Renal cortex interstitium (tissue), 11 donors: ENCODE measurements around the gene NEU4. TPM values are rescaled to one million over a fixed set of nuclear protein-coding genes. Genes with fewer than 3 reads are reported as not detected.
"Not testable (repeated sequence)": the region's sequence is repeated elsewhere in the genome, so short reads cannot be mapped to it uniquely, and the experiment has no call there.

ENCODE experiments used
- DNase-seq, 11 donors: peaks; one replicate each; pipeline ENCODE4 v3.0.0-alpha.2; 2013; ENCODE audit warnings: low read depth in 9 of 11, low spot score in 4 of 11; ENCODE audit errors: extremely low read depth in 1 of 11
- polyA plus RNA-seq, 3 donors: library from polyadenylated mRNA; unstranded; fragments of 120-200 nt; gene quantifications; one replicate each; pipeline ENCODE4 v1.2.1, GENCODE V29; 2013; ENCODE audit not compliant: insufficient read length in 3 of 3

NEU4 gene
- polyA plus RNA-seq, 3 donors: 0.56 to 2.2 (median 1.9) TPM

- no peak for DNase-seq
Measured at GRCh38 chr2:241796610-241797138, 12.3 kb upstream of the NEU4 start.

DNA sequence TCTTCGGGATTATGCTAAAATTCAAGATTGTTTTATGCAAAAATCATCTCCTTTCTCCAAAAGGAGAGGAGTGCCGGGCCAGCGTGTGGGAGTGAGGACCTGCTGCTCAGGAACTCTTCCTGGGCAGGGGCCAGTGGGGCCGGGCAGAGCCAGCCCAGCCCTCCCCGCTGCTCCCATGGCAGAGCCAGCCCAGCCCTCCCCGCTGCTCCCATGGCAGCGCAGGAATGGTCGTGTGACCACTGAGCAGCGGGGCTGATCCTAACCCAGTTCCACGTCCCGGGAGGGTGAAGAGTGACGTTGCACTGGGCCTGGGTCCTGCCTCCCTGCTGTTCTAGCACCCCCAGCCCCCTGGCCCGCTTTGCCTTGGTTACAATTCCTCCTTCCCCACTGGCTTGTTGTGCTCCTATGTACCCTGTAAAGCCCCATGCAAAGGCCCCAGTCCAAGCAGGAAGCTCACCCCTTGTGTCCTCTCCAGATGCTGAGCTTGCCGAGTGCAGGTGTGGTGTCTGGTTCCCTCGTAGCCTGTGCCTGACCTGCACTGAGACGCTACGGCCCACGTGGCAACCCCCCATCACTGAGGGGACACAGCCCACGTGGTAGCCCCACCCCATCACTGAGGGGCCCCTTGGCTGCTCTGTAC, 11.4 kb upstream of the NEU4 start:
- DNase-seq: no peak

DNA sequence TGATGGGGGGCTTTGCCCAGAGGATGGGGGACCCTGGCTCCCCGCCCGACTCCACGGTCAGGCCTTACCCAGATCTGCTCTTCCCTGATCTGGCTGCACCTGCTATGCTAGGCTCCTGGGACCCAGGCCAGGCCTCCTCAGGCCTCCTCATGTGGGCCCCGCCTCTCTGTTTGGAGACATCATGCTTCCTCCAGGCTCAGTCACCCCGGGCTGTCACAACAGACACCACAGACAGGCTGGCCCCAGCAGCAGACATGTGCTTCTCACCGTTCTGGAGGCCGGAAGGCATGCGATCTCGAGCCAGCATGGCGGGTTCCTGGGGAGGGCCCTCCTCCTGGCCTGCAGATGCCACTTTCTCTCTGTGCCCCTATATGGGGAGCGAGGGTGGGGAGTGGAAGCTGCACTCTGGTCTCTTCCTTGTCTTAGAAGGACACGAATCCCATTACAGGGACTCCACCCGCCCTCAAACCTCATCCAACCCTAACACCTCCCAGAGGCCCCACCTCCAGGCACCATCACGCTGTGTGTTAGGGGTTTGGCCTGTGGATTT, 10.8 kb upstream of the NEU4 start:
- DNase-seq: no peak

GRCh38 chr2:241798631-241799521, 10.1 kb upstream of the NEU4 start:
- DNase-seq: no peak

DNA sequence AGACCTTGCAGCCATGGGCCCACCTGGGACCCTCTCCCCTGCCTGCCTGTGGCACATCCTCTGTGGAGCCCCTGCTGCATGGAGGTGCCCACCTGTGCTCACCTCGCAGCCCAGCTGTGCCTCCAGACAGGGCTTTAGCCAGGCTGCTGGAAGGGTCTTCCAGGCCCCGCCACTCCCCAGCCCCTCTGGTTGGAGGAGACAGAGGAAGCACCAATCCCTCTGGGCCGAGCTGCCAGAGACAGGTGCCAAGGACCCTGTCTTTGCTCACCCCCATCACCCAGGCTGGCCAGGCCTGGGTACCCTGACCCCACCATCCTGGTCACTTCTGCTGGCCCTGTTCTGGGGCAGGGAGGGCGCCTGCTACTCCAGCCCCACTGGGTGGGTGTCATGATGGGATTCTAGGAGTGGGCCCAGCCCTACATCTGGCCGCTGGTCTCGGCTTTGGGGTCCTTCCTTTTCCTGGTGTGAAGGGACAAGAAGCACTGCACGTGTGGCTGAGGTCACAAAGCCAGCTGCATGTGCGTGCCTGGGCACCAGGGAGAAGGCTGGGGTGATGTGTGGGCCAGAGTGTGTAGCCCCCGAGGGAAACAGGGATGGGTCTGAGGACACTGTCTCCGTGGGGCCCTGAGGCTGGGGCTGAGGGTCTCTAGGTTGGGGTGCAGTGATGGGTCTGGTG, 9.3 kb upstream of the NEU4 start:
- DNase-seq: no peak

DNA sequence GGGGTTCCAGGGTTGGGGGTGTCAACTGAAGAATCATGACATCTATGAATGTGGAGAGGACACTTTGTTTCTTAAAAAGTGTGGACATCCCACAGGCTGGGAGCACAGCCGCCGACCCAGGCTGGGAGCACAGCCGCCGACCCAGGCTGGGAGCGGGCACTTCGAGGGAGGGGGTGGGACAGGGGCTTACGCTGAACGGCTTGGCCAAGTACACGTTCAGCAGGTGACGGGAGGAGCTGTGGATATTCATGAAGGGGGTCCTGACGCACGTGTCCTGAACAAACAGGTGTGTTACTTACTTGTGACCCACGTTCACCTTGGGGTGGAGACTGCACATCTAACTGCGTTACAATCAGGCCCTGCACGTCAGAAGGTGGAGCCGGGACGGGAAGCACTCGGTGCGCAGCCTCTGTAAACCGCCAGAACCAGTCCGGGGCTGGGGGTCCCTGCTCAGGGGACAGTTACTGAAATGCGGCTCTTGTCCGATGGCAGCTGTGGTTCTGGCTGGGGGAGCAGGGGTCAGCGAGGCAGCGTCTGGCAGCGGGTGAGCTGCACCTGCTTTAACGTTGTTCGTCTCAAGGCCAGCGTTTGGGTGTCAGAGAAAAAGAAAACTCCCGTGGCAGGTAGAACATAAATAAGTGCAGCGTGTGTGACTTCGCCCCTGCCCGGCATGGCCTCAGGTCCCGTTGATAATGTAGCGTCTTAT, 8.6 kb upstream of the NEU4 start:
- DNase-seq: not testable (repeated sequence)

DNA sequence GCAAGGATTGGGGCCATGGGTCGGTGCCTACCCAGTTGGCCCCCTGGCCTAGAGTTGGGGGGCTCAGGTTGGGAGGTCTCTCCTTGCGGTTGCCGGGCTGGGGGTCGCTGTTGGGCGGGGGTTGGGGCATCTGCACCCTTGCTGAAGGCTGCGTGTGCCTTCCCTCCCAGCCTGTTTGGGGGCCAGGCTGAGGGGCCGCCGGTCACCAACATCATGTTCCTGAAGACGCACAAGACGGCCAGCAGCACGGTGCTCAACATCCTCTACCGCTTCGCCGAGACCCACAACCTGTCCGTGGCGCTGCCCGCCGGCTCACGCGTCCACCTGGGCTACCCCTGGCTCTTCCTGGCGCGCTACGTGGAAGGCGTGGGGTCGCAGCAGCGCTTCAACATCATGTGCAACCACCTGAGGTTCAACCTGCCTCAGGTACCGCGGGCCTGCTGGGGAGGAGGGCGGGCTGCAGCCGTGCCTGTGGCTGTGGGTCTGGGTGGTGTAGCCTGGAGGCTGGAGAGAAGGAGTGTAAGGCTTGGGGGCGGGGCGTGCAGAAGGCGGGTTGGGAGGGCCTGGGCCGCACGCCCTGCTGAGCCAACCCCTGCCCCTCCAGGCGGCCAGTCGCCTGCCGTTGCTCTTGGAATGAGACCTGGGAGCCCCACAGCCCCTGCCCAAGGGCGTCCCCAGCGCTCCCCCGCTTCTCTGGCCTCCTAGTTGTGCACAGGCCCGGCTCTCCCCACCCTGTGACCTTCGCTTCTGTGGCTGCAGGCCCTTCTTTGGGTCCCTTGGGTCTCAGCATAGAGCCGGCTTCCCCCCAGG, 7.2 kb upstream of the NEU4 start:
- DNase-seq: no peak

DNA sequence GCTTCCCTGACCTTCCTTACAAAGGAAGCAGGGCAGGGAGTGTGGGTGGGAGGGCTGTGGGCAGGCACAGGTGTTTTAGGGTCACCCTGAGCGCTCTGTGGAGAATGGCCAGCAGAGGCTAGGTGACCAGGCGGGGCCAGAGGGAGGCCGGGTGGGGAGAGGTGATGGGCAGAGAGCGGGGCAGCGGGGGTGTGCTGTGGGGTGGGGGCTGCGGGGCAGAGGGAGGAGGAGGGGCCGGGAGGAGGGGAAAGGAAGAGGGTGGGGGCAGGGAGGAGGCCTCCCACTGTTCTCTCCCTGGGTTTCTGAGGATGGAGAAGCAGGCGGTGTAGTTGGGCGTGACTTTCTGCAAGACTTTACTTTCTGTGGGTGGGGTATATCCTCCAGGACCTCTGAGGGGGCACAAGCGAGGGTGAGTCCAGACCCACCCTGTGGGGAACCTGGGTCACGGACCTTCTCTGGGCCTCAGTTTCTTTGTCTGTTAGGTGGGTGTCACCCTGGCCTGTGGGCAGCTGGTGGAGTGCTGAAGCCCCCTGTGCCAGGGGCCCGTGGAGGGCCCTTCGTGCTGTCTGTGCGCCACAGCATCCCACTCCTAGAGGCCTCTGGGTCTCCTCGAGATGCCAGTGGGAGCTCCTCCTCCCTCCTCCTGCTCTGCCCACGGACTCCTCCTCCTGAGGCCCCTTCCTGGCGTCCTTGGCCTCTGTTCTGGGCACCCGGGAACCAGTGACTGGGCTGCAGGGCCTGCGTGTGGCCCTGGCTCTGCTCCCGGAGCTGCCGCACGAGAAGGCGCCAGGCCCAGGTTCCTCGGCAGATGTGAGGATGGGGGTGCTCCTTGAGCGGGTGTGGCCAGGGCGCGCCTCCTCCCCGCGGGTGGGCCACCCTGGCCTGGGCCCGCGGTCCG, 6.3 kb upstream of the NEU4 start:
- no peak for DNase-seq

DNA sequence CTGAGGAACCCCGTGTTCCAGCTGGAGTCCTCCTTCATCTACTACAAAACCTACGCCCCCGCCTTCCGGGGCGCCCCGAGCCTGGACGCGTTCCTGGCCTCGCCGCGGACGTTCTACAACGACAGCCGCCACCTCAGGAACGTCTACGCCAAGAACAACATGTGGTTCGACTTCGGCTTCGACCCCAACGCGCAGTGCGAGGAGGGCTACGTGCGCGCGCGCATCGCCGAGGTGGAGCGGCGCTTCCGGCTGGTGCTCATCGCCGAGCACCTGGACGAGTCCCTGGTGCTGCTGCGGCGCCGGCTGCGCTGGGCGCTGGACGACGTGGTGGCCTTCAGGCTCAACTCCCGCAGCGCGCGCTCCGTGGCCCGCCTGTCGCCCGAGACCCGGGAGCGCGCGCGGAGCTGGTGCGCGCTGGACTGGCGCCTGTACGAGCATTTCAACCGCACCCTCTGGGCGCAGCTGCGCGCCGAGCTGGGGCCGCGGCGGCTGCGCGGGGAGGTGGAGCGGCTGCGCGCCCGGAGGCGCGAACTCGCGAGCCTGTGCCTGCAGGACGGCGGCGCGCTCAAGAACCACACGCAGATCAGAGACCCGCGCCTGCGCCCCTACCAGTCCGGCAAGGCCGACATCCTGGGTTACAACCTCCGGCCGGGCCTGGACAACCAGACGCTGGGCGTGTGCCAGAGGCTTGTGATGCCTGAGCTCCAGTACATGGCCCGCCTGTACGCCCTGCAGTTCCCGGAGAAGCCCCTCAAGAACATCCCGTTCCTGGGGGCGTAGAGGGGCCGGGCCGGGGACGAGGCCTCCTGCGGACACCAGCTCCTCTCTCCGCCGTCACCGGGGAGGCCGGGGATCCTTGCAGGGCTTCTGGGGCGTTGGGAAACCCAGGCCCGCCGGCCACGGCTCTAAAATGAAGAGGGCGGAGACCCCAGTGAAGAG, 5.3 kb upstream of the NEU4 start:
- peak in 5 of 11 donors; percentile 39 to 55 (median 42) for DNase-seq

DNA sequence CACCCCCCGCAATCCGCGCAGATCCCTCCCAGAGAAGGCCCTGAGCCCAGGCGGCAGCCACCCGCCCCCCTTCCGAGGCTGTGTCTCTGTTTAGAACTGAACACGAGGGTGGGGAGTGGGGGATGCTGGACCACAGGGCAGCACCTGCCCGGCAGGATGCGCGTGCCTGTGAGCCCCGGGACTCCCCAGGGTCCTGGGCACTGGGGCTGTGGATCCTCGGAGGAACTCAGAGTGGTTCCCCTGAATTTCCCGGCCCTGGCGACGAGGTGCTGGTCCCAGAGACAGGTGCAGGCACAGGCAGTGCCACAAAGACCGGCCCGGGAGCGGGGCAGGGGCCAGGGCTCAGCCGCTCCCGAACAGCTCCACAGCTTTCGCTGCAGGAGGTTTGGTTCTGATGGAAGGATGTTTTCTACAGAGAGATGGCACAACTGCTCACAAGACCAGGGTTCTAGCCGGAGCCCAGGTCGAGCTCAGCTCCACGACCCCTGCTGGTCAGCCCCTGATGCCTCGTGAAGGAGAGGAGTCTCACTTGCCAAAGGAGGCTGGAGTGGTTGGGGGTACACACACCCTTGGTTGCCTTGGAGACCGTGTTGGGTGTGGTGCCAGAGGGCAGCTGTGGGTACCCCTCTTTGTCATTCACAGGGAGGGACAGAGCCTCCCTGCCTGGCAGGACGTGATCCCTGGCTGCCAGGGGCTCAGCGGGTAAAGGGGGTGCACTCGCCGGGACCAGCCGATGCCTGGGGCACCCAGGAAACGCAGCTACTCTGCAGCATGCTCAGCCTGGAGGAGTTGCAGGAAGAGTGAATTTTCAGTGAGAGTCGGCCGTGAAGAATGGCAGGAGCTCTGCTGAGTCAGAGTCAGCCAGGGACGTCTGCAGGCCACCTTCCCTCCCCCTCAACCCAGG, 4.4 kb upstream of the NEU4 start:
- no peak for DNase-seq

DNA sequence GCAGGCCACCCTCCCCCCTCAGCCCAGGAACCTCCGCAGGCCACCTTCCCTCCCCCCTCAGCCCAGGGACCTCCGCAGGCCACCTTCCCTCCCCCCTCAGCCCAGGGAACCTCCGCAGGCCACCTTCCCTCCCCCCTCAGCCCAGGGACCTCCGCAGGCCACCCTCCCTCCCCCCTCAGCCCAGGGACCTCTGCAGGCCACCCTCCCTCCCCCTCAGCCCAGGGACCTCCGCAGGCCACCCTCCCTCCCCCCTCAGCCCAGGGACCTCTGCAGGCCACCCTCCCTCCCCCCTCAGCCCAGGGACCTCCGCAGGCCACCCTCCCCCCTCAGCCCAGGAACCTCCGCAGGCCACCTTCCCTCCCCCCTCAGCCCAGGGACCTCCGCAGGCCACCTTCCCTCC, 2.8 kb upstream of the NEU4 start:
- peak in 1 of 11 donors; percentile 56 for DNase-seq

DNA sequence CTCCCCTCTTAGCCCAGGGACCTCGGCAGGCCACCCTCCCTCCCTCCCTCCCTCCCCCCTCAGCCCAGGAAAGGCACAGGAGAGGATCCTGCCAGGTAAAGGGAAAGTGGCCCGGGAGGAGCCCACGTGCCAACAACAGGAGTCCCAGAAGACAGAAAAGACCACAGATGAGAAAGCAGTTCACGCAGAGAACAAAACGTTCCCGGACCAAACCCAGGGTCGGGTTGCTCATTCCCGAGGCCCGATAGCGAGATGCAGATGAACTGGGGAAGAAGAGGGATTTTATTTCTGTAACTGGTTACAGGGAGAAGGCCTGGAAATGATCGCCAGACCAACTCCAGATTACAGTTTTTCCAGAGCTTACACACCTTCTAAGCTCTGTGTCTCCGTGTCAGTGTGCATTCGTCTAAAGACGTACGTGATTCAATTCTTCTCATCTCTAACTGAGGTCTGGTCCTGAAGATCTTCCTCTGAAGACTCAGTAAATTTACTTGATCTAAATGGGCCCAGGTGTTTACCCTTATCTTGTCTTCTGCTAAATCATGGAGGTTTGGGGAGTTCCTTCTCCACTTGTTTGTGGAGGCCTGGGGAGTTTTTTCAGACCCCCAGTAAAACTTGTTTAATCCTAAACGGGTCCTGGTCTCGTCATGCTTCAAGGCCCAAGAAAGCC, 807 bp upstream of the NEU4 start:
- DNase-seq: no peak

- no peak for DNase-seq
Measured at GRCh38 chr2:241809383-241810306, 652 bp downstream of the NEU4 start.
